Measurements from ENCODE around the gene STAC3.

DNA sequence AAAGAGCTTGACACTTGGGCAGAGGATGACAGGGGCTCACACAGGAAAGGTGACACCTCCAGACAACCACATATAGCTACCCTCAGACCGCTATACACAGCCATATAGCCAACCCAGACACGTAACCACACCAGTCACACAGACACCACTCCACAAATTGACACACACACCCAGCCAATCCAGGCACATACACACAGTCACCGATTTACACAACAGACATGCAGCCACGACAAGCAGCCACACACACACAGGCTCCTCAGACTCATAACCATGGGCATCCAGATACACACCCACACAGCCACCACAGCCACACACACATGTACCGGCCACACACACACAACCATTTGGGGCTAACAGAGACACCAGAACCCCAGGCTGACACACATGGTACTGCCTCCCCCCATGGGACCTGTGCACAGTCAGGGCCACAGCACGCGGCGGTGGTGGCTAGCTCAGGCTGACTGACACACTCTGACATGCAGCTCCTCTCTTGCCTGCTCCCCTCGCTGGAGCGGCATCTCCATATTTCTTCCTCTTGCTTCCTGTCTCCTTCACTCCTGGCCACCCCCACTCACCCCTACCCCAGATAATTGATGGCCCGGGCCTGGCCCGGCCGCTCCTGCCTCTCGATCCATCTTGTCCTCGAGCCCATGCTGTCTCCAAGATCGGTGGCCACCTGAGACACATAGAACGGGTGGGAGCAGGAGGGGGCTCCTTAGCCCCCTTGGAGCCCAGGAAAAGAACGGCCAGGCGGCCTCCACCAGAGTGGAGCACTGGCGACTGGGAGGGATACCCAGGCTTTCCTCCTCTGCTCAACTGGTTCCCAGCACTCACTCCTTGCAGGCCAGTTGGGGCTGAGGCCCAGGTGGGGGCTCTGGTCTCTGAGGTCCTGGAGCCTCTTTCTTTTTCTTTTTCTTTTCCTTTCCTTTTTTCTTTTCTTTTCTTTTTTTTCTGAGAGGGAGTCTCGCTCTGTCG is 27.5 kb downstream of the STAC3 start:
- no peak for TF ChIP-seq YY1 (IDR thresholded peaks at IDR 0.05; ENCODE audit: insufficient read depth, insufficient read length)
- no peak for TF ChIP-seq ZNF274 (IDR thresholded peaks at IDR 0.05; ENCODE audit: low read depth, low read length)
- no peak for TF ChIP-seq SUZ12 (IDR thresholded peaks at IDR 0.05; ENCODE audit: extremely low read depth, insufficient read depth, insufficient read length)

All from NT2/D1 (cell line).